ENCODE data around the gene COQ4.

COQ4 gene

GRCh38 chr9:128383007-128383753 is 60.5 kb downstream of the COQ4 start:
- no peak for DNase-seq
